ENCODE results near the gene MYT1. TPM values are rescaled to one million over a fixed set of nuclear protein-coding genes. Genes with fewer than 3 reads are reported as not detected.

The MYT1 gene
- total and polyA plus RNA-seq, 2 of the 13 experiments (the other 11 are each of a cell fraction or from before 2014, with no cell fraction given) = 0.58 to 2.5 TPM

GRCh38 chr20:64242003-64242796, 77.9 kb downstream of the MYT1 start (continued):
- TF ChIP-seq, protein P1, sequence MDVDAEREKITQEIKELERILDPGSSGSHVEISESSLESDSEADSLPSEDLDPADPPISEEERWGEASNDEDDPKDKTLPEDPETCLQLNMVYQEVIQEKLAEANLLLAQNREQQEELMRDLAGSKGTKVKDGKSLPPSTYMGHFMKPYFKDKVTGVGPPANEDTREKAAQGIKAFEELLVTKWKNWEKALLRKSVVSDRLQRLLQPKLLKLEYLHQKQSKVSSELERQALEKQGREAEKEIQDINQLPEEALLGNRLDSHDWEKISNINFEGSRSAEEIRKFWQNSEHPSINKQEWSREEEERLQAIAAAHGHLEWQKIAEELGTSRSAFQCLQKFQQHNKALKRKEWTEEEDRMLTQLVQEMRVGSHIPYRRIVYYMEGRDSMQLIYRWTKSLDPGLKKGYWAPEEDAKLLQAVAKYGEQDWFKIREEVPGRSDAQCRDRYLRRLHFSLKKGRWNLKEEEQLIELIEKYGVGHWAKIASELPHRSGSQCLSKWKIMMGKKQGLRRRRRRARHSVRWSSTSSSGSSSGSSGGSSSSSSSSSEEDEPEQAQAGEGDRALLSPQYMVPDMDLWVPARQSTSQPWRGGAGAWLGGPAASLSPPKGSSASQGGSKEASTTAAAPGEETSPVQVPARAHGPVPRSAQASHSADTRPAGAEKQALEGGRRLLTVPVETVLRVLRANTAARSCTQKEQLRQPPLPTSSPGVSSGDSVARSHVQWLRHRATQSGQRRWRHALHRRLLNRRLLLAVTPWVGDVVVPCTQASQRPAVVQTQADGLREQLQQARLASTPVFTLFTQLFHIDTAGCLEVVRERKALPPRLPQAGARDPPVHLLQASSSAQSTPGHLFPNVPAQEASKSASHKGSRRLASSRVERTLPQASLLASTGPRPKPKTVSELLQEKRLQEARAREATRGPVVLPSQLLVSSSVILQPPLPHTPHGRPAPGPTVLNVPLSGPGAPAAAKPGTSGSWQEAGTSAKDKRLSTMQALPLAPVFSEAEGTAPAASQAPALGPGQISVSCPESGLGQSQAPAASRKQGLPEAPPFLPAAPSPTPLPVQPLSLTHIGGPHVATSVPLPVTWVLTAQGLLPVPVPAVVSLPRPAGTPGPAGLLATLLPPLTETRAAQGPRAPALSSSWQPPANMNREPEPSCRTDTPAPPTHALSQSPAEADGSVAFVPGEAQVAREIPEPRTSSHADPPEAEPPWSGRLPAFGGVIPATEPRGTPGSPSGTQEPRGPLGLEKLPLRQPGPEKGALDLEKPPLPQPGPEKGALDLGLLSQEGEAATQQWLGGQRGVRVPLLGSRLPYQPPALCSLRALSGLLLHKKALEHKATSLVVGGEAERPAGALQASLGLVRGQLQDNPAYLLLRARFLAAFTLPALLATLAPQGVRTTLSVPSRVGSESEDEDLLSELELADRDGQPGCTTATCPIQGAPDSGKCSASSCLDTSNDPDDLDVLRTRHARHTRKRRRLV (CRISPR knock-in tag; IDR thresholded peaks at IDR 0.05) = peak; percentile 94
- no peak for TF ChIP-seq ZNF660 (CRISPR knock-in tag; IDR thresholded peaks at IDR 0.05; ENCODE audit: borderline replicate concordance, low read depth)
- TF ChIP-seq MED8 (CRISPR knock-in tag; IDR thresholded peaks at IDR 0.05; ENCODE audit: insufficient replicate concordance) = peak; percentile 33
- no peak for TF ChIP-seq SIX1 (CRISPR knock-in tag; IDR thresholded peaks at IDR 0.05; ENCODE audit: borderline replicate concordance)
- no peak for TF ChIP-seq SRF (IDR thresholded peaks at IDR 0.05; ENCODE audit: low read depth, low read length)
- TF ChIP-seq, protein P2, sequence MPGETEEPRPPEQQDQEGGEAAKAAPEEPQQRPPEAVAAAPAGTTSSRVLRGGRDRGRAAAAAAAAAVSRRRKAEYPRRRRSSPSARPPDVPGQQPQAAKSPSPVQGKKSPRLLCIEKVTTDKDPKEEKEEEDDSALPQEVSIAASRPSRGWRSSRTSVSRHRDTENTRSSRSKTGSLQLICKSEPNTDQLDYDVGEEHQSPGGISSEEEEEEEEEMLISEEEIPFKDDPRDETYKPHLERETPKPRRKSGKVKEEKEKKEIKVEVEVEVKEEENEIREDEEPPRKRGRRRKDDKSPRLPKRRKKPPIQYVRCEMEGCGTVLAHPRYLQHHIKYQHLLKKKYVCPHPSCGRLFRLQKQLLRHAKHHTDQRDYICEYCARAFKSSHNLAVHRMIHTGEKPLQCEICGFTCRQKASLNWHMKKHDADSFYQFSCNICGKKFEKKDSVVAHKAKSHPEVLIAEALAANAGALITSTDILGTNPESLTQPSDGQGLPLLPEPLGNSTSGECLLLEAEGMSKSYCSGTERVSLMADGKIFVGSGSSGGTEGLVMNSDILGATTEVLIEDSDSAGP (CRISPR knock-in tag; IDR thresholded peaks at IDR 0.05; ENCODE audit: borderline replicate concordance) = no peak
- TF ChIP-seq STAT5B (CRISPR knock-in tag; IDR thresholded peaks at IDR 0.05) = no peak
- TF ChIP-seq FOXC1 (CRISPR knock-in tag; IDR thresholded peaks at IDR 0.05; ENCODE audit: borderline replicate concordance) = no peak
- TF ChIP-seq ZNF724P (CRISPR knock-in tag; IDR thresholded peaks at IDR 0.05; ENCODE audit: borderline replicate concordance) = 0 out of 2 replicates have a peak, but pooled peaks have one; percentile 13
- no peak for TF ChIP-seq ZMYM2 (CRISPR knock-in tag; IDR thresholded peaks at IDR 0.05)
- no peak for TF ChIP-seq MYC (CRISPR knock-in tag; IDR thresholded peaks at IDR 0.05; ENCODE audit: borderline replicate concordance)
- TF ChIP-seq NFE2 (CRISPR knock-in tag; IDR thresholded peaks at IDR 0.05) = no peak
- no peak for TF ChIP-seq THAP11 (CRISPR knock-in tag; IDR thresholded peaks at IDR 0.05)
- TF ChIP-seq ZNF557 (CRISPR knock-in tag; IDR thresholded peaks at IDR 0.05) = no peak
- no peak for TF ChIP-seq SOX5 (CRISPR knock-in tag; IDR thresholded peaks at IDR 0.05; ENCODE audit: borderline replicate concordance)
- TF ChIP-seq ZNF558 (CRISPR knock-in tag; IDR thresholded peaks at IDR 0.05; ENCODE audit: borderline replicate concordance) = no peak
- no peak for TF ChIP-seq ZNF772 (CRISPR knock-in tag; IDR thresholded peaks at IDR 0.05)
- no peak for TF ChIP-seq ZFP41 (CRISPR knock-in tag; IDR thresholded peaks at IDR 0.05; ENCODE audit: borderline replicate concordance)
- TF ChIP-seq ZNF850 (CRISPR knock-in tag; conservative IDR thresholded peaks at IDR 0.05) = no peak
- no peak for TF ChIP-seq KLF13 (CRISPR knock-in tag; IDR thresholded peaks at IDR 0.05)
- TF ChIP-seq HNRNPUL1 (IDR thresholded peaks at IDR 0.05; ENCODE audit: low read depth, low read length) = no peak
- TF ChIP-seq, protein P3, sequence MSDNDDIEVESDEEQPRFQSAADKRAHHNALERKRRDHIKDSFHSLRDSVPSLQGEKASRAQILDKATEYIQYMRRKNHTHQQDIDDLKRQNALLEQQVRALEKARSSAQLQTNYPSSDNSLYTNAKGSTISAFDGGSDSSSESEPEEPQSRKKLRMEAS (IDR thresholded peaks at IDR 0.05) = no peak
- no peak for TF ChIP-seq CHCHD3 (CRISPR knock-in tag; IDR thresholded peaks at IDR 0.05)
- TF ChIP-seq KLF11 (CRISPR knock-in tag; IDR thresholded peaks at IDR 0.05) = no peak
- TF ChIP-seq SRSF9 (IDR thresholded peaks at IDR 0.05; ENCODE audit: borderline replicate concordance, insufficient read depth, low read depth, low read length, poor library complexity, severe bottlenecking) = no peak

Measured in HepG2 (cell line).